Choroid plexus epithelial cell (primary cell): Measurements from ENCODE around the gene CDHR5.
"Not testable (repeated sequence)": the region's sequence is repeated elsewhere in the genome, so short reads cannot be mapped to it uniquely, and the experiment has no call there.

ENCODE experiments used
- DNase-seq: peaks from one replicate; pipeline ENCODE4 v3.0.0-alpha.2; 2010; ENCODE audit warnings: low read depth
- H3K4me3 ChIP-seq: 2 replicates; pipeline ENCODE4 v1.5.1; 2011; ENCODE audit warnings: low read depth, mild to moderate bottlenecking, control low read depth, low read length, moderate library complexity
- CTCF ChIP-seq: conservative IDR thresholded peaks from 2 replicates; pipeline ENCODE4 v1.5.1; 2011; ENCODE audit warnings: low read depth, mild to moderate bottlenecking, control low read depth, inconsistent platforms, low read length, moderate library complexity

CDHR5 gene

GRCh38 chr11:656426-656825 lies 31.7 kb upstream of the CDHR5 start:
- H3K4me3 ChIP-seq: no peak overlapping the region
- no peak for DNase-seq
- TF ChIP-seq CTCF: no peak

GRCh38 chr11:655036-655726 lies 30.4 kb upstream of the CDHR5 start:
- no peak overlapping the region for H3K4me3 ChIP-seq
- no peak for TF ChIP-seq CTCF
- no peak for DNase-seq

- not testable (repeated sequence) for H3K4me3 ChIP-seq, DNase-seq
Measured at GRCh38 chr11:654444-654843, 29.7 kb upstream of the CDHR5 start.

- no peak for TF ChIP-seq CTCF
- H3K4me3 ChIP-seq: no peak overlapping the region
Measured at GRCh38 chr11:653837-654236, 29.1 kb upstream of the CDHR5 start.

GRCh38 chr11:653136-653535 lies 28.4 kb upstream of the CDHR5 start:
- DNase-seq, H3K4me3 ChIP-seq: not testable (repeated sequence)

More at GRCh38 chr11:653837-654236, 29.1 kb upstream of the CDHR5 start:
- no peak for DNase-seq

- DNase-seq: no peak
- no peak overlapping the region for H3K4me3 ChIP-seq
- TF ChIP-seq CTCF: no peak
Measured at GRCh38 chr11:650482-650881, 25.7 kb upstream of the CDHR5 start.

GRCh38 chr11:647672-648158 lies 23.0 kb upstream of the CDHR5 start:
- not testable (repeated sequence) for H3K4me3 ChIP-seq, DNase-seq

- no peak for TF ChIP-seq CTCF
- H3K4me3 ChIP-seq: no peak overlapping the region
- no peak for DNase-seq
Measured at GRCh38 chr11:646214-646613, 21.5 kb upstream of the CDHR5 start.
